Upper lobe of left lung (tissue), 6 donors: ENCODE measurements around the gene NBPF3. TPM values are rescaled to one million over a fixed set of nuclear protein-coding genes. Genes with fewer than 3 reads are reported as not detected.
A peak's percentile ranks its signal among the peaks of the same experiment; 100 is the strongest.

Experiments
- ATAC-seq, 2 donors: fragments of 200-7000 bp; cut with Tn5 transposase; one replicate each; pipeline ENCODE4 v1.9.1; 2022; ENCODE audit warnings: mild to moderate bottlenecking in 2 of 2, moderate library complexity in 2 of 2; ENCODE audit not compliant: low FRiP score in 2 of 2
- DNase-seq, 2 donors: peaks; one replicate each; pipeline ENCODE4 v3.0.0-alpha.2; 2019 to 2020
- H3K27ac ChIP-seq, 4 donors: fragments of 200-600 bp; sonication (generic); one replicate each; pipeline ENCODE4 v1.5.1; 2016 to 2019
- H3K27me3 ChIP-seq, 4 donors: fragments of 200-600 bp; sonication (generic); one replicate each; pipeline ENCODE4 v1.5.1; 2017 to 2019
- H3K36me3 ChIP-seq, 4 donors: fragments of 200-600 bp; sonication (generic); one replicate each; pipeline ENCODE4 v1.5.1; 2016 to 2019
- H3K4me1 ChIP-seq, 4 donors: fragments of 200-600 bp; sonication (generic); one replicate each; pipeline ENCODE4 v1.5.1; 2018 to 2019
- H3K4me3 ChIP-seq, 4 donors: fragments of 200-600 bp; sonication (generic); one replicate each; pipeline ENCODE4 v1.5.1; 2017 to 2019; ENCODE audit warnings: mild to moderate bottlenecking in 2 of 4, moderate library complexity in 1 of 4
- H3K9me3 ChIP-seq, 4 donors: fragments of 200-600 bp; sonication (generic); one replicate each; pipeline ENCODE4 v1.5.1; 2018 to 2019
- EP300 ChIP-seq, 4 donors: sonication (generic); formaldehyde crosslinking; IDR thresholded peaks; one replicate each; pipeline ENCODE4 v1.5.1; 2017; ENCODE audit warnings: antibody characterized with exemption in 4 of 4, control low read depth in 2 of 4
- POLR2A ChIP-seq, 4 donors: fragments of 450-650 bp; IDR thresholded peaks; one replicate each; pipeline ENCODE4 v1.5.1; 2016 to 2017; ENCODE audit warnings: antibody characterized with exemption in 4 of 4, mild to moderate bottlenecking in 2 of 4
- POLR2AphosphoS5 ChIP-seq, 2 donors: sonication (generic); formaldehyde crosslinking; IDR thresholded peaks; one replicate each; pipeline ENCODE4 v1.5.1; 2017; ENCODE audit warnings: antibody characterized with exemption in 2 of 2
- WGBS, 2 donors: methylation state at CpG; one replicate each; pipeline ENCODE4 v1.1.5; 2017 to 2018; 5-methylcytosine and 5-hydroxymethylcytosine counted together
- total RNA-seq, 6 donors: library from RNA; depleted of rRNA in 4 of 6; stranded (reverse); fragments of >200 nt in 4 of 6; gene quantifications; one replicate each; pipeline versions ENCODE4 v1.1.0 to v1.2.1, GENCODE V29; 2016 to 2021
- TF ChIP-seq, protein P1 (sequence below), 6 experiments: fragments of 450-650 bp in 4 of 6; fragments of 200-600 bp in 2 of 6; sonication (generic) in 2 of 6; IDR thresholded peaks; one replicate each; pipeline ENCODE4 v1.5.1; 2016 to 2019; ENCODE audit warnings: antibody characterized with exemption in 6 of 6
- donor health status: DM: no; HTN: no; CAD: no; lungs with moderate emphysema.
- donor health status: DM: no; HTN: yes; CAD: no; lungs with severe emphysema.

NBPF3 gene
- total RNA-seq, 6 donors from 2014 or later = 5.9 to 17.3 (median 8.5) TPM

GRCh38 chr1:21489146-21489545 lies 49.2 kb downstream of the NBPF3 start:
- Histone ChIP-seq H3K27ac (no peak overlapping the region), H3K4me1 (peaks cover 0 to 10% (median 2%) of the 10 kb centered on the region in 4 donors), H3K4me3 (no peak overlapping the region), H3K36me3 (no peaks in the 10 kb centered on the region), H3K27me3 (no peaks in the 10 kb centered on the region), H3K9me3 (no peaks in the 10 kb centered on the region)
- WGBS, 2 donors = 88 to 89% methylated on average over 11 of the region's 11 CpGs
- ATAC-seq (no peak), DNase-seq (no peak)
- TF ChIP-seq, protein P1, sequence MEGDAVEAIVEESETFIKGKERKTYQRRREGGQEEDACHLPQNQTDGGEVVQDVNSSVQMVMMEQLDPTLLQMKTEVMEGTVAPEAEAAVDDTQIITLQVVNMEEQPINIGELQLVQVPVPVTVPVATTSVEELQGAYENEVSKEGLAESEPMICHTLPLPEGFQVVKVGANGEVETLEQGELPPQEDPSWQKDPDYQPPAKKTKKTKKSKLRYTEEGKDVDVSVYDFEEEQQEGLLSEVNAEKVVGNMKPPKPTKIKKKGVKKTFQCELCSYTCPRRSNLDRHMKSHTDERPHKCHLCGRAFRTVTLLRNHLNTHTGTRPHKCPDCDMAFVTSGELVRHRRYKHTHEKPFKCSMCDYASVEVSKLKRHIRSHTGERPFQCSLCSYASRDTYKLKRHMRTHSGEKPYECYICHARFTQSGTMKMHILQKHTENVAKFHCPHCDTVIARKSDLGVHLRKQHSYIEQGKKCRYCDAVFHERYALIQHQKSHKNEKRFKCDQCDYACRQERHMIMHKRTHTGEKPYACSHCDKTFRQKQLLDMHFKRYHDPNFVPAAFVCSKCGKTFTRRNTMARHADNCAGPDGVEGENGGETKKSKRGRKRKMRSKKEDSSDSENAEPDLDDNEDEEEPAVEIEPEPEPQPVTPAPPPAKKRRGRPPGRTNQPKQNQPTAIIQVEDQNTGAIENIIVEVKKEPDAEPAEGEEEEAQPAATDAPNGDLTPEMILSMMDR (IDR thresholded peaks at IDR 0.05) = no peak
- no peak for TF ChIP-seq POLR2A (IDR thresholded peaks at IDR 0.05)
- TF ChIP-seq POLR2AphosphoS5 (IDR thresholded peaks at IDR 0.05) = no peak
- TF ChIP-seq EP300 (IDR thresholded peaks at IDR 0.05) = no peak

GRCh38 chr1:21490774-21491487 lies 51.0 kb downstream of the NBPF3 start:
- H3K4me3 ChIP-seq = no peak overlapping the region
- ATAC-seq (no peak), DNase-seq (no peak)
- H3K36me3 ChIP-seq = no peaks in the 10 kb centered on the region
- H3K27ac ChIP-seq = no peak overlapping the region
- H3K27me3 ChIP-seq = no peaks in the 10 kb centered on the region
- H3K9me3 ChIP-seq = no peaks in the 10 kb centered on the region
- 80 to 93% methylated on average over 8 to 9 of the region's 11 CpGs for WGBS, 2 donors
- H3K4me1 ChIP-seq = peaks cover 0 to 10% (median 2%) of the 10 kb centered on the region in 4 donors
- no peak for TF ChIP-seq EP300 (IDR thresholded peaks at IDR 0.05)
- TF ChIP-seq, protein P1 (IDR thresholded peaks at IDR 0.05) = peak in 4 of 6 experiments; percentile 8 to 41 (median 28)

DNA sequence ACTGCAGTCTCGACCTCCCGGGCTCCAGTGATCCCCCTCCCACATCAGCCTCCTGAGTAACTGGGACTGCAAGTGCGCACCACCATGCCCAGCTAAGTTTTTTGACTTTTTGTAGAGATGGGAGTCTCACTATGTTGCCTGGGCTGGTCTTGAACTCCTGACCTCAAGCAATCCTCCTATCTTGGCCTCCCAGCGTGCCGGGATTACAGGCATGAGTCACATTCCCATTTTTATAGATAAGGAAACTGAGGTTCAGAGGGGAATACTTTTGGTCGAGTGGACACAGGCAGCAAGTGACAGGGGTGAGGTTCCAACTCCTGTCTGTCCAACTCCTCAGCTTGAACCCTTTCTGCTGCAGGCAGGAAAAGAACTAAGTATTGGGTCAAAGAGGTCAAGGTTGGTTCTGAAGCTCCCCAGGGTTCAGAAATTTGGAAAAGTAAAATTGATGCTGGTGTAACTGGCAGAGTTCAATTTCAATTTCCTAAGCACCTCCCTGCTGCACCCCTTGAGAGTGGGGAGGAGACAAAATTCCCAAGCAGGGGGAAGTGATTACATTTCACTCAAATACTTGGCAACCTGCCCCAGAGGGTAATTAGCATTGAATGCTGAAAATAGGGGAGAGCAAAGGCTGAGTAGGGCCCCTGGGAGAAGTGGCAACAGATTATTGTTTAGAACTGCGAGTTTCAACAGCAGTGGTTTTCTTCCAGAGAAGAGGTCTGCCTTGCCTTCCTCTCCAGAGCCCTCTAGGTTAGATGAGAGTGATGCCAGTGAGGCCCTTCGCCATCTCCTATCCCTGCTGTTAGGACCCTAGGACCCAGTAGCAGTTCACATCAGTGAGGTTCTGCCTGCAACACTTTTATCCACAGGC lies 51.8 kb downstream of the NBPF3 start:
- Histone ChIP-seq H3K4me1 (peaks cover 0 to 10% (median 2%) of the 10 kb centered on the region in 4 donors), H3K36me3 (no peaks in the 10 kb centered on the region), H3K27me3 (no peaks in the 10 kb centered on the region), H3K9me3 (no peaks in the 10 kb centered on the region), H3K27ac (no peak overlapping the region), H3K4me3 (no peak overlapping the region)
- TF ChIP-seq POLR2AphosphoS5 (IDR thresholded peaks at IDR 0.05) (no peak), EP300 (IDR thresholded peaks at IDR 0.05) (no peak), POLR2A (IDR thresholded peaks at IDR 0.05) (no peak)
- DNase-seq (no peak), ATAC-seq (no peak)
- 52 to 68% methylated on average over 7 to 8 of the region's 8 CpGs for WGBS, 2 donors

GRCh38 chr1:21492356-21492625 lies 52.4 kb downstream of the NBPF3 start:
- no peaks in the 10 kb centered on the region for H3K9me3 ChIP-seq
- 59 to 61% methylated on average over 4 of the region's 4 CpGs for WGBS, 2 donors
- H3K4me3 ChIP-seq = no peak overlapping the region
- no peak overlapping the region for H3K27ac ChIP-seq
- DNase-seq = no peak
- no peaks in the 10 kb centered on the region for H3K36me3 ChIP-seq
- H3K4me1 ChIP-seq = peaks cover 0 to 10% (median 2%) of the 10 kb centered on the region in 4 donors
- ATAC-seq = no peak
- TF ChIP-seq POLR2A (IDR thresholded peaks at IDR 0.05) (no peak), EP300 (IDR thresholded peaks at IDR 0.05) (no peak), POLR2AphosphoS5 (IDR thresholded peaks at IDR 0.05) (no peak)
- TF ChIP-seq, protein P1 (IDR thresholded peaks at IDR 0.05) = no peak
- no peaks in the 10 kb centered on the region for H3K27me3 ChIP-seq

DNA sequence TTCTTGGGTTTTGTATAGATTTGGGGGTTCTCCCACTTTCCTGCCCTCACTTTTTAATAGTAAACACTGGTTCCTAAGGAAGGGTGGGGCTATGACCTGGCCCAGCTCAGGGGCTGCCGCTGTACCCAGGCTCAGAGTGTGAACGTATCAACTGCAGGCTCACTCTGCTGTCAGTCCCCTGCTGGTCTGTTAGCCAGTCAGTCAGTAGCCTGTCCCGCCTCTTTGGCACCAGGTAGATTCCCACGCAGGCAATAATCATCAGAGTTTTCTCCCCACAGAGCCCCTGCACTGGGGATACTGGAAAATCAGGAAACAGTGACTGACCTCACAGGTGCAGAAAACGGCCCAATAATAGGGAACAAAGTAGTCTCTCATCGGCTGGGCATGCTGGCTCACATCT lies 54.3 kb downstream of the NBPF3 start:
- Histone ChIP-seq H3K36me3 (no peaks in the 10 kb centered on the region), H3K9me3 (no peaks in the 10 kb centered on the region), H3K4me3 (no peak overlapping the region), H3K27me3 (no peaks in the 10 kb centered on the region), H3K27ac (no peak overlapping the region), H3K4me1 (peaks cover 0 to 10% (median 2%) of the 10 kb centered on the region in 4 donors)
- no peak for DNase-seq
- TF ChIP-seq EP300 (IDR thresholded peaks at IDR 0.05) = no peak
- WGBS, 2 donors = 73 to 77% methylated on average over 4 to 6 of the region's 6 CpGs
- no peak for ATAC-seq
